GM23338 (cell line): Measurements from ENCODE around the gene SORT1. TPM values are rescaled to one million over a fixed set of nuclear protein-coding genes. Genes with fewer than 3 reads are reported as not detected.
A peak's percentile ranks its signal among the peaks of the same experiment; 100 is the strongest.
"Not testable (repeated sequence)": the region's sequence is repeated elsewhere in the genome, so short reads cannot be mapped to it uniquely, and the experiment has no call there.

Experiments
- ATAC-seq: fragments of 200-7000 bp; cut with Tn5 transposase; 3 replicates; pipeline ENCODE4 v1.9.1; 2020
- DNase-seq: peaks from one replicate; pipeline ENCODE4 v3.0.0-alpha.2; 2015; ENCODE audit warnings: low spot score
- H2AFZ ChIP-seq: fragments of 200-600 bp; sonication (generic); 2 replicates; pipeline ENCODE4 v1.8.0; 2016; ENCODE audit warnings: antibody characterized with exemption, mild to moderate bottlenecking, moderate library complexity
- H3F3A ChIP-seq: fragments of 200-600 bp; sonication (generic); replicated peaks from 2 replicates; pipeline ENCODE4 v1.8.0; 2017; ENCODE audit warnings: antibody characterized with exemption, mixed run types, low read depth
- H3K27ac ChIP-seq: fragments of 200-600 bp; sonication (generic); 2 replicates; pipeline ENCODE4 v1.6.1; 2016; ENCODE audit warnings: low read depth
- H3K27me3 ChIP-seq: fragments of 200-600 bp; sonication (generic); 2 replicates; pipeline ENCODE4 v1.8.0; 2016; ENCODE audit warnings: mild to moderate bottlenecking, mixed run types, moderate library complexity; ENCODE audit not compliant: insufficient read depth
- H3K36me3 ChIP-seq: fragments of 200-600 bp; sonication (generic); 2 replicates; pipeline ENCODE4 v1.8.0; 2016; ENCODE audit warnings: mild to moderate bottlenecking; ENCODE audit not compliant: insufficient read depth
- H3K4me1 ChIP-seq: fragments of 200-600 bp; sonication (generic); 2 replicates; pipeline ENCODE4 v1.8.0; 2016; ENCODE audit warnings: mild to moderate bottlenecking, moderate library complexity; ENCODE audit not compliant: insufficient read depth
- H3K4me2 ChIP-seq: fragments of 200-600 bp; sonication (generic); 2 replicates; pipeline ENCODE4 v1.7.1; 2017; ENCODE audit warnings: mixed run types
- H3K4me3 ChIP-seq: fragments of 200-600 bp; sonication (generic); 2 replicates; pipeline ENCODE4 v1.6.1; 2016; ENCODE audit warnings: mixed run types
- H3K79me2 ChIP-seq: fragments of 200-600 bp; sonication (generic); replicated peaks from 2 replicates; pipeline ENCODE4 v1.8.0; 2017; ENCODE audit warnings: mild to moderate bottlenecking; ENCODE audit not compliant: insufficient read depth
- H3K9me2 ChIP-seq: fragments of 200-600 bp; sonication (generic); 2 replicates; pipeline ENCODE4 v1.8.0; 2017; ENCODE audit not compliant: insufficient read depth
- H4K20me1 ChIP-seq: fragments of 200-600 bp; sonication (generic); replicated peaks from 2 replicates; pipeline ENCODE4 v1.8.0; 2017; ENCODE audit warnings: mild to moderate bottlenecking; ENCODE audit not compliant: insufficient read depth
- H3K27ac Mint-ChIP-seq: 2 replicates; pipeline ENCODE4 v1.8.0; 2020; ENCODE audit warnings: inconsistent platforms, mild to moderate bottlenecking, moderate library complexity, mixed read lengths
- H3K27me3 Mint-ChIP-seq: 3 replicates; pipeline ENCODE4 v1.8.0; 2022; ENCODE audit warnings: low read depth, mild to moderate bottlenecking, moderate library complexity, mixed read lengths, inconsistent platforms; ENCODE audit not compliant: insufficient read depth, poor library complexity
- H3K36me3 Mint-ChIP-seq: 3 replicates; pipeline ENCODE4 v1.8.0; 2021; ENCODE audit warnings: low read depth, mild to moderate bottlenecking, inconsistent platforms, moderate library complexity, mixed read lengths
- H3K4me1 Mint-ChIP-seq: 3 replicates; pipeline ENCODE4 v1.8.0; 2020; ENCODE audit warnings: mild to moderate bottlenecking, inconsistent platforms, mixed read lengths
- H3K4me3 Mint-ChIP-seq: 3 replicates; pipeline ENCODE4 v1.8.0; 2021; ENCODE audit warnings: moderate library complexity, mild to moderate bottlenecking, inconsistent platforms, mixed read lengths
- H3K9me3 Mint-ChIP-seq: 3 replicates; pipeline ENCODE4 v1.8.0; 2020; ENCODE audit warnings: moderate library complexity, mild to moderate bottlenecking, inconsistent platforms, mixed read lengths
- CTCF ChIP-seq, 2 experiments: fragments of 200-600 bp in 1 of 2; sonication (generic) in 1 of 2; conservative IDR thresholded peaks; 2 replicates each; pipeline versions ENCODE4 v1.5.1 to v1.6.1; 2016 to 2017; ENCODE audit warnings: antibody characterized with exemption in 2 of 2, low read depth in 2 of 2, mild to moderate bottlenecking in 2 of 2, moderate library complexity in 1 of 2
- EZH2 ChIP-seq: fragments of 200-600 bp; sonication (generic); IDR thresholded peaks from one replicate; pipeline ENCODE4 v1.8.0; 2017; ENCODE audit warnings: antibody characterized with exemption, mild to moderate bottlenecking, low read depth; ENCODE audit not compliant: unreplicated experiment
- NANOG ChIP-seq: IDR thresholded peaks from 2 replicates; pipeline ENCODE4 v1.6.1; 2016; ENCODE audit warnings: antibody characterized with exemption, borderline replicate concordance
- REST ChIP-seq: IDR thresholded peaks from one replicate; pipeline ENCODE4 v1.6.1; 2018; ENCODE audit warnings: antibody characterized with exemption; ENCODE audit not compliant: unreplicated experiment
- ZNF114 ChIP-seq: fragments of 250-450 bp; sonication (Bioruptor Pico); IDR thresholded peaks from 2 replicates; pipeline ENCODE4 v1.5.0; 2020; ENCODE audit warnings: mild to moderate bottlenecking, moderate library complexity
- ZNF462 ChIP-seq: fragments of 250-450 bp; sonication (Bioruptor Pico); IDR thresholded peaks from 2 replicates; pipeline ENCODE4 v1.5.0; 2020; ENCODE audit warnings: mild to moderate bottlenecking, moderate library complexity
- polyA plus RNA-seq: library from polyadenylated mRNA; unstranded; fragments of >200 nt; fragmentation: Nextera tagmentation; extraction: Ambion mirVana; gene quantifications from 2 replicates; pipeline ENCODE4 v1.2.1, GENCODE V29; 2016
- total RNA-seq: library from RNA; depleted of rRNA; stranded (reverse); fragments of >200 nt; shearing (Covaris generic); gene quantifications from 2 replicates; pipeline ENCODE4 v1.2.3, GENCODE V29; 2014

SORT1 gene
- total and polyA plus RNA-seq, 2 experiments from 2014 or later = 10.9 to 55.4 TPM

- TF ChIP-seq ZNF462 (CRISPR knock-in tag) = no peak
These were observed 90.9 kb downstream of the SORT1 start, which contains the start of gene MYBPHL (continued) for GRCh38 chr1:109306832-109307273.

GRCh38 chr1:109305991-109306390 is 91.7 kb downstream of the SORT1 start:
- H3K79me2 ChIP-seq, H3F3A ChIP-seq, H3K27me3 Mint-ChIP-seq, H3K27me3 ChIP-seq, H3K9me2 ChIP-seq, H3K9me3 Mint-ChIP-seq, H3K27ac ChIP-seq, H4K20me1 ChIP-seq, H2AFZ ChIP-seq, H3K4me3 Mint-ChIP-seq, H3K36me3 Mint-ChIP-seq, H3K36me3 ChIP-seq, H3K4me3 ChIP-seq: not testable (repeated sequence)
- DNase-seq = peak; percentile 64
- peak overlapping the region; percentile 25; the same call in 1 of the 2 replicates for H3K27ac Mint-ChIP-seq
- Histone ChIP-seq H3K4me1 (peaks cover 12% of the 10 kb centered on the region; the same call in 1 of the 2 replicates), H3K4me2 (0 out of 2 replicates have a peak overlapping the region, but pooled peaks have one; percentile 60)
- H3K4me1 Mint-ChIP-seq = peaks cover 17% of the 10 kb centered on the region
- ATAC-seq = peak; percentile 57

- H3K4me3 ChIP-seq = no peak overlapping the region
- H3K27me3 Mint-ChIP-seq = peaks cover 8% of the 10 kb centered on the region
- no peak overlapping the region for H3K4me3 Mint-ChIP-seq
- H2AFZ ChIP-seq = no peak overlapping the region
- no peaks in the 10 kb centered on the region for H3F3A ChIP-seq
- peaks cover 12% of the 10 kb centered on the region; the same call in 1 of the 2 replicates for H3K4me1 ChIP-seq
- H3K9me3 Mint-ChIP-seq = no peaks in the 10 kb centered on the region
- H3K4me2 ChIP-seq = no peak overlapping the region
- H4K20me1 ChIP-seq = no peaks in the 10 kb centered on the region; the same call in 1 of the 2 replicates
- DNase-seq (no peak), ATAC-seq (no peak)
- H3K9me2 ChIP-seq = no peaks in the 10 kb centered on the region
- H3K27me3 ChIP-seq = no peaks in the 10 kb centered on the region
- no peaks in the 10 kb centered on the region for H3K79me2 ChIP-seq
- no peaks in the 10 kb centered on the region for H3K36me3 ChIP-seq
- H3K27ac ChIP-seq = no peak overlapping the region
- no peaks in the 10 kb centered on the region for H3K36me3 Mint-ChIP-seq
- H3K27ac Mint-ChIP-seq = no peak overlapping the region
- H3K4me1 Mint-ChIP-seq = peaks cover 20% of the 10 kb centered on the region
- TF ChIP-seq EZH2 (no peak), CTCF (conservative IDR thresholded peaks at IDR 0.05; ENCODE audit: low read depth in 2 of 2) (no peak), NANOG (no peak), ZNF114 (CRISPR knock-in tag) (no peak), REST (no peak)
These were observed 93.3 kb downstream of the SORT1 start for GRCh38 chr1:109304226-109304920.
